Activated T-cell treated with anti-CD3 and anti-CD28 coated beads, Interleukin-2, amount 50 U/mL, for 4 hours (primary cell): ENCODE measurements around the gene ANKRD29. TPM values are rescaled to one million over a fixed set of nuclear protein-coding genes. Genes with fewer than 3 reads are reported as not detected.
A peak's percentile ranks its signal among the peaks of the same experiment; 100 is the strongest.
"Not testable (repeated sequence)": the region's sequence is repeated elsewhere in the genome, so short reads cannot be mapped to it uniquely, and the experiment has no call there.

Source experiments
- ATAC-seq, 2 donors: fragments of 200-7000 bp; cut with Tn5 transposase; one replicate each; pipeline ENCODE4 v1.10.0; 2021
- DNase-seq: peaks from one replicate; pipeline ENCODE4 v3.0.0-alpha.2; 2020
- H3K27me3 Mint-ChIP-seq: one replicate; pipeline ENCODE4 v1.8.0; 2021; ENCODE audit warnings: low read depth, mixed read lengths
- H3K36me3 Mint-ChIP-seq: one replicate; pipeline ENCODE4 v1.8.0; 2022; ENCODE audit warnings: mixed read lengths; ENCODE audit not compliant: insufficient read depth
- H3K4me1 Mint-ChIP-seq: one replicate; pipeline ENCODE4 v1.8.0; 2021; ENCODE audit warnings: low read depth, mixed read lengths
- H3K4me3 Mint-ChIP-seq: one replicate; pipeline ENCODE4 v1.8.0; 2021; ENCODE audit warnings: mild to moderate bottlenecking, moderate library complexity, mixed read lengths
- H3K9me3 Mint-ChIP-seq: one replicate; pipeline ENCODE4 v1.8.0; 2021; ENCODE audit warnings: mixed read lengths
- total RNA-seq, 3 donors: library from RNA; stranded (reverse); gene quantifications; one replicate each; pipeline ENCODE4 v1.2.1, GENCODE V29; 2021

Gene ANKRD29
- total RNA-seq, 3 donors from 2014 or later = not detected

GRCh38 chr18:23568281-23569138 lies 94.2 kb downstream of the ANKRD29 start:
- ATAC-seq (no peak), DNase-seq (no peak)
- H3K36me3 Mint-ChIP-seq = peaks cover 39% of the 10 kb centered on the region
- no peaks in the 10 kb centered on the region for H3K27me3 Mint-ChIP-seq
- no peaks in the 10 kb centered on the region for H3K9me3 Mint-ChIP-seq
- H3K4me1 Mint-ChIP-seq = peaks cover 27% of the 10 kb centered on the region
- no peak overlapping the region for H3K4me3 Mint-ChIP-seq

GRCh38 chr18:23567671-23568070 lies 95.0 kb downstream of the ANKRD29 start:
- H3K9me3 Mint-ChIP-seq = no peaks in the 10 kb centered on the region
- DNase-seq (no peak), ATAC-seq (no peak)
- peaks cover 42% of the 10 kb centered on the region for H3K36me3 Mint-ChIP-seq
- H3K4me3 Mint-ChIP-seq = no peak overlapping the region
- H3K27me3 Mint-ChIP-seq = no peaks in the 10 kb centered on the region
- peaks cover 27% of the 10 kb centered on the region for H3K4me1 Mint-ChIP-seq

GRCh38 chr18:23565916-23566547 lies 96.7 kb downstream of the ANKRD29 start:
- Mint-ChIP-seq H3K4me1 (peaks cover 18% of the 10 kb centered on the region), H3K4me3 (no peak overlapping the region), H3K27me3 (no peaks in the 10 kb centered on the region), H3K9me3 (no peaks in the 10 kb centered on the region), H3K36me3 (peaks cover 50% of the 10 kb centered on the region)
- ATAC-seq (no peak), DNase-seq (no peak)

GRCh38 chr18:23563377-23564043 lies 99.2 kb downstream of the ANKRD29 start:
- Mint-ChIP-seq H3K27me3 (no peaks in the 10 kb centered on the region), H3K36me3 (peaks cover 40% of the 10 kb centered on the region), H3K4me3 (no peak overlapping the region), H3K4me1 (peaks cover 14% of the 10 kb centered on the region), H3K9me3 (no peaks in the 10 kb centered on the region)
- DNase-seq (no peak), ATAC-seq (peak; percentile 90 to 98)

GRCh38 chr18:23560186-23560585 lies 102.5 kb downstream of the ANKRD29 start:
- Mint-ChIP-seq H3K4me3 (no peak overlapping the region), H3K9me3 (no peaks in the 10 kb centered on the region), H3K36me3 (peaks cover 40% of the 10 kb centered on the region), H3K27me3 (no peaks in the 10 kb centered on the region), H3K4me1 (peaks cover 14% of the 10 kb centered on the region)
- DNase-seq (no peak), ATAC-seq (no peak)

DNA sequence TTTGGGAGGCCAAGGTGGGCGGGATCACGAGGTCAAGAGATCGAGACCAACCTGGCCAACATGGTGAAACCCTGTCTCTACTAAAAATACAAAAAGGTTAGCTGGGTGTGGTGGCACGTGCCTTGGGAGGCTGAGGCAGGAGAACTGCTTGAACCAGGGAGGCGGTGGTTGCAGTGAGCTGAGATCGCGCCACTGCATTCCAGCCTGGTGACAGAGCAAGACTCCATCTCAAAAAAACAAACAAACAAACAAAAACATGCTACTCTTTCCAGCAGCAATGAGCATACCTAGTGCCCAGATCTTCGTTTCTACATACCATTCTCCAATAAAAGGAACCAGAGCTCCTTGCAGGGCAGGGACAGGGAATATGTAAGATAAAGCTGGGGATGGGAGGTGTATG lies 105.2 kb downstream of the ANKRD29 start:
- not testable (repeated sequence) for H3K4me3 Mint-ChIP-seq, ATAC-seq, H3K4me1 Mint-ChIP-seq

GRCh38 chr18:23556145-23556780 lies 106.4 kb downstream of the ANKRD29 start:
- H3K27me3 Mint-ChIP-seq = no peaks in the 10 kb centered on the region
- H3K4me1 Mint-ChIP-seq = no peaks in the 10 kb centered on the region
- DNase-seq (no peak), ATAC-seq (no peak)
- H3K9me3 Mint-ChIP-seq = no peaks in the 10 kb centered on the region
- H3K4me3 Mint-ChIP-seq = no peak overlapping the region
- H3K36me3 Mint-ChIP-seq = peaks cover 54% of the 10 kb centered on the region

More for the DNA sequence above, 105.2 kb downstream of the ANKRD29 start:
- not testable (repeated sequence) for DNase-seq, H3K27me3 Mint-ChIP-seq, H3K9me3 Mint-ChIP-seq
- peaks cover 51% of the 10 kb centered on the region for H3K36me3 Mint-ChIP-seq

DNA sequence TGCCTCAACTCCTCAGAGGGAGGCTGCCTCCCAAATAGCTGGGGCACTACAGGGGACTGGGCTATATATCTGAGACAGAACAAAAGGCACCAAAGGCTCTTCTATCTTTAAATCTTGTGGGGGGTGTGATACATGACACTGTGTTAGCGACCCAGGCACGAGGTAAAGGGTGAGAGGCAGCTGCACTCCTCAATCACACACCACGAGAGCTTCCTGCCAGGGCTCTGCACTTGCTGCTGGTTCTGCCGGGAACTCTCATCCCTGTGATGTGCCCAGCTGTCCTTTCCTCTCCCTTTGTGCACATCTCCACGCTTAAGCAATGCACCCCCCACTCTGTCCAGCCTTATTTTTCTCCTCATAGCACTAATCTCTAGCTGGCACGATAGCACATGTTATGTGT lies 108.8 kb downstream of the ANKRD29 start:
- H3K36me3 Mint-ChIP-seq = peaks cover 49% of the 10 kb centered on the region
- H3K9me3 Mint-ChIP-seq = no peaks in the 10 kb centered on the region
- no peak overlapping the region for H3K4me3 Mint-ChIP-seq
- H3K4me1 Mint-ChIP-seq = no peaks in the 10 kb centered on the region
- DNase-seq = no peak
- no peak for ATAC-seq
- H3K27me3 Mint-ChIP-seq = no peaks in the 10 kb centered on the region

DNA sequence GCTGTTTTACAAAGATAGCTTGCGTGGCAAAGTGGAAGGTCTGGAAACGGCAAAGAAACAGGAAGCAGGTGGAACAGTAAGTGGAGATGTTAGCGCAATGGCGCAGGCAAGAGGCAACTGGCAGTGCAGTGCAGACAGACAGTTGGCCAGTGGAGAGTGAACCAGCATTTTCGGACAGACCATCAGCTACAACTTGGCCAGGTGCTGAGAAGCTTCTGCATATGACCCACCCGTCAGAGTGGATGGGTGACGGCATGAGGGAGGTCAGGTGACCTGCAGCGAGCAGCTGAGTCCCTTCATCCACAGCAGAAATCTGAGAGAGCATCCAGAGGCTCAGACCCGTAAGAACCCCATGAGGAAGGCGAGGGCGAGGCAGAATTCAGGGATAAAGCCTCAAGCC lies 110.2 kb downstream of the ANKRD29 start:
- no peaks in the 10 kb centered on the region for H3K9me3 Mint-ChIP-seq
- ATAC-seq (no peak), DNase-seq (no peak)
- no peaks in the 10 kb centered on the region for H3K27me3 Mint-ChIP-seq
- H3K36me3 Mint-ChIP-seq = peaks cover 48% of the 10 kb centered on the region
- H3K4me1 Mint-ChIP-seq = no peaks in the 10 kb centered on the region
- H3K4me3 Mint-ChIP-seq = no peak overlapping the region

DNA sequence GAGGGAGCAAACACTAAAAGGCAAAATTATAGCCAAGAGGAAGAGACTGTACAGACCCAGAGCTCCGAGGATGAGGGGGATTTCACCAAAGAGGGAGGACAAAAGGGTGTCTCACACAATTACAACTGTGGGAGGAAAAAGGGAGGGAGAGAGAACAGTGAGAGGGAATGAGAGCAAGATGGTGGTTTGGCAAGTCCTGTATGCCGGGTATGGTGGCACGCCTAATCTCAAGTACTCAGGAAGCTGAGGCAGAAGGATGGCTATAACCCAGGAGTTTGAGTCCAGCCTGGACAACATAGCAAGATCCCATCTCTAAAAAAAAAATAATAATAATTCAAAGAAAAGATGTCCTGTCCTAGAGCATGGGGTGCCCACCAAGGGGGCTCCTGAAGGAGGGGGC lies 110.7 kb downstream of the ANKRD29 start:
- peaks cover 48% of the 10 kb centered on the region for H3K36me3 Mint-ChIP-seq
- no peaks in the 10 kb centered on the region for H3K9me3 Mint-ChIP-seq
- ATAC-seq (no peak), DNase-seq (no peak)
- no peak overlapping the region for H3K4me3 Mint-ChIP-seq
- no peaks in the 10 kb centered on the region for H3K4me1 Mint-ChIP-seq
- no peaks in the 10 kb centered on the region for H3K27me3 Mint-ChIP-seq

GRCh38 chr18:23550898-23551297 lies 111.8 kb downstream of the ANKRD29 start:
- Mint-ChIP-seq H3K4me1 (no peaks in the 10 kb centered on the region), H3K27me3 (no peaks in the 10 kb centered on the region), H3K4me3 (no peak overlapping the region), H3K9me3 (no peaks in the 10 kb centered on the region), H3K36me3 (peaks cover 47% of the 10 kb centered on the region)
- DNase-seq = no peak
- no peak for ATAC-seq

Other genes with a start within 250 kb of the ANKRD29 start
- gene RIOK3, start 209.6 kb downstream of the ANKRD29 start, total RNA-seq = 10 to 100 TPM; 42.9 to 55.4 (median 50.8) TPM
- 10 to 100 TPM; 36.3 to 47.6 (median 41.9) TPM for gene RMC1, start 159.4 kb downstream of the ANKRD29 start, total RNA-seq
- 10 to 100 TPM; 15.9 to 25.4 (median 19.0) TPM for gene NPC1, start 76.4 kb downstream of the ANKRD29 start, total RNA-seq
- under 1 TPM; 0.08 to 0.20 (median 0.11) TPM for gene LAMA3, start 26.5 kb upstream of the ANKRD29 start, total RNA-seq